Muscle of back (tissue), 11 donors: ENCODE results near the gene NRXN3. TPM values are rescaled to one million over a fixed set of nuclear protein-coding genes. Genes with fewer than 3 reads are reported as not detected.

ENCODE experiments used
- DNase-seq, 3 donors: peaks; one replicate each; pipeline versions ENCODE4 v3.0.0 to v3.0.0-alpha.2; 2013
- polyA plus RNA-seq, 10 donors: library from polyadenylated mRNA; unstranded; fragments of 120-200 nt; gene quantifications; one replicate each; pipeline ENCODE4 v1.2.1, GENCODE V29; 2013; ENCODE audit not compliant: insufficient read length in 10 of 10

NRXN3 gene
- polyA plus RNA-seq, 10 donors = 0.39 to 2.5 (median 0.84) TPM

GRCh38 chr14:79528828-79529416 is 1358.7 kb downstream of the NRXN3 start:
- DNase-seq = peak in 1 of 3 donors; percentile 11

GRCh38 chr14:79530555-79530954 is 1360.4 kb downstream of the NRXN3 start:
- DNase-seq = no peak

DNA sequence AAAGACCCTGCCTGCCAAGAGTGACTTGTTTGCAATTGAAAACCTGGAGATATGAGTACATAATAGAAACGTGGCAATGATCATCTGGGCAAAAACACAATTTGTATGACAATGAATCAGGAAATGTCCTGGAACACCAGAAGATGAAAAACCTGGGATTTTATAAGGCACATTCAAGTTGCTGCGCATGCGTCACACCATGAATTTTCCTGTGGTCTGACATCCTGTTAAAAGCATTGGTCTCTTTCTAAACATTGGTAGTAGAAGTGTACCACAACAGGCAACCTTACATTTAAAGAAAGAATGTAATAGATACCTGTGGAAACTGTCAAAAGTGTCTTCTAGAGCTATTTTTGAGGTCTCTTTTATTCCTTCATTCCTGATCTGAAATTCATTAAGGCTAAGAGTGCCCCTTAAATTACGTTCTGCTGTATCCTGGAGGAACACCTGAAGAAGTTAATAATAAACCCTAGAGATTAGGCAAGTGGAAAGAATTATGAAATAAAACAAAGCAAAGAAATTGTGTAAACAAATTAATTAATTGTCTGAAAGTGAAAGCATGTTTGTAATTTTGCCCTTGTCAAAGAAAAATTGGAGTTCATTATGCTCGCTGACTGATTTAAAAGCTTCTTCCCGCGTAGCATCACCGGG is 1364.7 kb downstream of the NRXN3 start:
- no peak for DNase-seq

GRCh38 chr14:79540394-79540793 is 1370.2 kb downstream of the NRXN3 start:
- no peak for DNase-seq

GRCh38 chr14:79542121-79542520 is 1371.9 kb downstream of the NRXN3 start:
- no peak for DNase-seq

GRCh38 chr14:79543348-79543747 is 1373.2 kb downstream of the NRXN3 start:
- no peak for DNase-seq

GRCh38 chr14:79543967-79544697 is 1374.0 kb downstream of the NRXN3 start:
- DNase-seq = peak in 2 of 3 donors; percentile 33 to 54

DNA sequence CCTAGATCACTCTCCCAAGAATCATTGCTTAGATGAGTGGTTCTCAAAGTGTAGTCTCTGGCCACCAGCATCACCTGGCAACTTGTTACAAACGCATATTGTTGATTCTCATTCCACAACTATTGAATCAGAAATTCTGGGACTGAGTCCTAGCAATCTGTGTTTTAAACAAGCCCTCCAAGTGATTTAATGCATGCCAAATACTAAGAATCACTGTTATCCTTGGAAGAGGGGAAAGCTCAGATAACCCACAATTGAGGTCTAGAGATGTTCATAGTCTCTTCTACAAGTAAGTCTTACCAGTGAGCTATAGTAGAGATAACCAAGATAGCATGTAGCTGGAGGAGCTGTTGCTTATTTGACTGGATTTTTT is 1374.5 kb downstream of the NRXN3 start:
- peak; percentile 69 to 76 (median 73) for DNase-seq

- no peak for DNase-seq
Observed at GRCh38 chr14:79548836-79549235, 1378.7 kb downstream of the NRXN3 start.

DNA sequence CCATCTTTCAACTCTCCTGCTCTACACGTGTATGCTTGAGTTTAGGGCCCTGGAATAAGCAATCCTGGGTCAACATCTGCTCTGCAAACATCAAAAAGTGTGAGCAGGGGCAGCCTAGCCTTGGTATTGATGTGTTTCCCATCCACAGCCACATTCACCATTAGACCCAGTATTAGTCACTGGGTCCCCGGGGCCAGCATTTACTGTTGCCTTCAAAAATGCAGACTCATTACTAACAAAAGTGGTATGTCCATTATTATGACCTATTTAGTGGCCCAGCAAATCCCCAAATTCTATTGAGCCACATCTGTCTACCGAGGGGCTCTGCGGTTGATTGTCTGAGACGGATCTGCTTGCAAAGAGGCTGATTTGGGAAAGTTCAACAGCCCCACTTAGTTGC is 1379.3 kb downstream of the NRXN3 start:
- DNase-seq = no peak

DNA sequence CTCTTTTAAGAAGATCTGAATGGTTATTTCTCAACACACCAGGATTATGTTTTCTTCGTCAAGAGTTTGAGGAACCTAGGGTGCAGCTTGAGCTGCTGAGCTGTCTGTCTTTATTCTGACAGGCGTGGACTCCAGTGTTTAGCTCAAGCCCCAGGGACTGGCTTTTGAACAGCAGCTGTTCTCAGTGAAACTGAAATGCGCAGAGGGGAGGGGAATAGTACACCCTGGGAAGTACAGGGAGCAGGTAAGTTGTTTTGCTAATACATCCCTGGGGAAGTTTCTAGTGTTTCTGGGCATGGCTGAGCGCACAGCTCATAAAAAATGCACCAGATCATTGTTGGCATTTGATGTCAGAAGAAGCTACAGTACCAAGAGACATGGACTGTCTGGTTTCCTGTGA is 1381.3 kb downstream of the NRXN3 start:
- no peak for DNase-seq

DNA sequence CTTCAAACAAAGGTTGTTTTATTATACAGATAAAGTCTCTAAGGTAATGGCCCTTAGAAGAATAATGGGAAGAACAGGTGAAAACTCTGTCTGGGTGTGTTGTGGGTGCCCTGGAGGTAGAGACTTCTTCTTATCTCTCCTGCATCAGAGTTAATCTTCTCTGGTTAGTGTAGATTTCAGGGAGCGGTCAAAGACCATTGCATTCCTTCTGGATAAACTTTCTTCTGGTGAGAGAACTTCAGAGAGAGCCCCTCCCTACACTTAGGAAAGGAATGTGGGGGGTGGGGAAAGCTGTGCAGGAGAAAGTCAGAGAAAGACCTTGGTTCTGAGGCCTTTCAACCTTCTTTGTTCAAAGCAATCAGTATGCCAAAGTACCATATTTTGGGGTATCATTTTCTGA is 1382.6 kb downstream of the NRXN3 start:
- no peak for DNase-seq

DNA sequence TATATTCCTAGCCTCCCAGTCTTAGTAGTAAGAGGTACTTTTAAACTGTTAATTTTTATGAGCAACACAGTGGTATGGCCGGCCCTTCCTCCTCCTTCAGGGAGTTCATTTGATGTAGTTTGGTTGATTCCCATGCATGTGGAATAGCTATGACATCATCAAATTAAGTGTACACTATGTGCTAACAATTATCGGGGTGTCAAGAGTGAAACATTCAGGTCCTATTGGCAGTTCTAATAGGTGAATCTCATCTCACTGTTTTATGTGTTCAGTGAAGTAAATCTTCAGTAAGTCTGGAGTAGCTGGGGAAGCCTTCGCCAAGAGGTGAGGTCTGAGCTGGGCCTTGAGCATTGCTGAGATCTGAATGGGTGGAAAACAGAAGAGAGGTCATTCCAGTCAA is 1384.6 kb downstream of the NRXN3 start:
- DNase-seq = no peak

- DNase-seq = no peak
Observed at GRCh38 chr14:79555429-79555828, 1385.3 kb downstream of the NRXN3 start.

GRCh38 chr14:79557309-79557708 is 1387.1 kb downstream of the NRXN3 start:
- DNase-seq = no peak

DNA sequence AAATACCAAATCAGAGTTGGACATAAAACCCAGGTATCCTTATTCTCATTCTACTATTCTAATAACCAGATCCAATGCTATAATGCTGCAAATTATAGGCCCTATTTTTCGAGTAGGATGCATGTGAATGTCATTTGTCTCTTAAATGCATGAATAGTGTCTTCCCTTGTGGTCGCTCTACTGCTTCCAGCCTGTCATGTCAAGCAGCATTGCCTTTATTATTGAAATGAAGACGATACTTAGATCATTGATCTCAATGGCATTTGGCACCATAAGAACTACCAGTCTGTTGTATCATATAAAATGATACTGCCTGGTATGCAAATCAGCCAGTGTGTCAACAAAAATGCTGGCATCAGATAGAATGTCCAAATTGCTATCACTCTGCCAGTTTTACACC is 1392.0 kb downstream of the NRXN3 start:
- no peak for DNase-seq

GRCh38 chr14:79564371-79564770 is 1394.2 kb downstream of the NRXN3 start:
- no peak for DNase-seq

DNA sequence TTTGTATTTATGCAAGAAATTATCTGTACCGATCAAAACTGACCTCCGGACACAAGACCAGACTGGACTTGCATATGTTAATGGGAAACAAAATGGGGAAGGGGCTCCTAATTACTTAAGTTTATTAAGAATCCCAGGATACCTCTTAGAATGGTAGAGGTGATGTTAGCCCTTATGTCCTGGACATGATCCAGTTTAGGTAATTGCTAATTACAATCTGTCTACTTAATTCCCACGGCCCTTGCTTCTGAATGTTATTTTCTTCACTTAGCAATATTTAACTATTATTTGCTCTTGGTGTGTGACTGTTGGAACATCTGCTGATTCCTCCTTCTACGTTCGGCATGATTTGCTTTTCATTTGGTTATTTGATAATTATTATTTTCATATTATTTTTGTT is 1397.1 kb downstream of the NRXN3 start:
- DNase-seq = no peak

DNA sequence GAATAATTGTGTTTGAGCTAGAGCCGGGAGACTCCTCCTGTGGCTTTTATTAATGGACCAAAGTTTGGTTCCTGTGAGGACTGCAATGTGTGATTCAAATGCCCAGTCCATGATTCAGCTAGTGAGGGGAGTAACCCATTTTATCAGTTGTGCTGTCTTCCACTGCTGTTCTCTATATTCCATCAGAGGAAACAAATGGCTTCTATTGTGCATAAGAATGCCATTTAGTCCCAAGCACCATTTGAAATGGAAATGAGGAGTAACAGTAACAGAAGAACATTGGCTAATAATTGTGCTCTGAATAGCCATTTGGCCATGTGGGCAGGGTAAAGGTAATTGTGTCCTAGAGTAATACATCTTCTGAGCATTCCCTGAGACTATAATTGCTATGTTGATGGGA is 1398.4 kb downstream of the NRXN3 start:
- no peak for DNase-seq

GRCh38 chr14:79569072-79569471 is 1398.9 kb downstream of the NRXN3 start:
- DNase-seq = no peak

DNA sequence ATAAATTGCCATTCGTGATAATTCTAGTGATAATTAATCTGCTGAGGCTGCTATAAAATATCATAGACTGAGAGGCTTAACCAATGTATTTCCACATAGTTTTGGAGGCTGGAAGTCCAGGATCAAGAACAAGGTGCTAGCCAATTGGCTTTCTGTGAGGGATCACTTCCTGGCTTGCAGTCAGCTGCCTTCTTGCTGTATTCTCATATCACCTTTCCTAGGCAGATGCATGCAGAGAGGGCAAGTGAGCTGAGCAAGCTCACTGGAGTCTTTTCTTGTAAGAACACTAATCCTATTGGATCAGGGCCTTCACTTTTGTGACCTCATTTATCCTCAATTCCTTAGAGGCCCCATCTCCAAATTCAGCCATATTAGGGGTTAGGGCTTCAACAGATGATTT is 1400.5 kb downstream of the NRXN3 start:
- no peak for DNase-seq

DNA sequence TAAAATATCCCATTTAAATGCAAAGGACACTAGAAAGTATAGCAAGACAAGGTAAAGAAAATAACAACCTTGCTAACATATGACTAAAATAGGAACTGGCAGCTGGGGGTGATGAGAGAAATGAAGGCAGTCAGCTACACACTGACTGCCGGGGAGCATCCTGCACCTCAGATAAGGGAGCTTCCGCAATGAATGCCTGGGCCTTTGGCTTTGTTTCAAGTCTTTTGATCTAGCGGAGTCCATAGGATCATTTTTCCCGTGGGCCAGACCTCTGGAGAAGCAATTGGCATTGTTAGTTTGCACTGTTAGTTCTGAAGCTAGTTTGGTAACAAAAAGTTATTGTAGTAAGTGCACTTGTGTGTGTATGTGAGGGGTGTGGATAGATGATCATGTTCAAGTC is 1401.2 kb downstream of the NRXN3 start:
- no peak for DNase-seq

GRCh38 chr14:79573486-79573885 is 1403.3 kb downstream of the NRXN3 start:
- no peak for DNase-seq
